ENCODE data around the gene IMMP1L.

DNA sequence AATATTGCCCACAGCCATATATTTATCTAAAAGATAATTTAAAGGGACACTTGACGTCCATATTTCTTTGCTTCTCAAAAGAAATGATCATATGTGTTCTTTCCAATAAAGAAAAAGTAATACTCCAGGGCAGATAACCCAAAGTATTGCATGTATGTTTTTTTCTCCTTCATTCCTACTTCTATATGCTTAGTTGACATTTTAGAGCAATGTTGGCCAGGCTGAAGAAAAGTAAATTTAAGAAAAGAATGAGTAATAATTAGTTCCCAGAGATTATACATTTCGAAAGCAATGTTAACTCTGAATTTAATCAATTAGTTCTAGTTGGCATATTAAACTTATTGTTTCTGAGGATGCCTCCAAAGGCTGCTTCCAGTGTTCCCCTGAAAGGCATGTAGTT is 91.6 kb downstream of the IMMP1L start:
- TF ChIP-seq POLR2A (IDR thresholded peaks at IDR 0.05; ENCODE audit: low read depth, low read length) = no peak
- no peak for TF ChIP-seq TAF1 (IDR thresholded peaks at IDR 0.05; ENCODE audit: low read depth, low read length)

All from GM12891 (cell line).